HepG2 (cell line): ENCODE data around the gene CCN2. TPM values are rescaled to one million over a fixed set of nuclear protein-coding genes. Genes with fewer than 3 reads are reported as not detected.

Experiments used
- CHD2 ChIP-seq: IDR thresholded peaks from 2 replicates; pipeline ENCODE4 v1.6.1; 2011; ENCODE audit warnings: low read depth, low read length, improper control_type of control experiment
- CHD4 ChIP-seq: fragments of 200-600 bp; sonication (generic); IDR thresholded peaks from 2 replicates; pipeline ENCODE4 v1.7.0; 2017; ENCODE audit warnings: mild to moderate bottlenecking, low read length, borderline replicate concordance
- FOXK2 ChIP-seq: fragments of 450-650 bp; IDR thresholded peaks from 2 replicates; pipeline ENCODE4 v1.6.1; 2016
- GATAD1 ChIP-seq: IDR thresholded peaks from 2 replicates; pipeline ENCODE4 v1.6.1; 2016; ENCODE audit warnings: missing genetic modification reagents, missing compliant biosample characterization
- HOXA3 ChIP-seq: sonication (generic); formaldehyde crosslinking; IDR thresholded peaks from 2 replicates; pipeline ENCODE4 v1.5.0; 2020; ENCODE audit warnings: missing genetic modification reagents
- IKZF4 ChIP-seq: sonication (generic); formaldehyde crosslinking; IDR thresholded peaks from 2 replicates; pipeline ENCODE4 v1.5.1; 2020; ENCODE audit warnings: borderline replicate concordance, mild to moderate bottlenecking, low read depth, missing genetic modification reagents; ENCODE audit errors: not compliant biosample characterization
- KDM1A ChIP-seq: IDR thresholded peaks from 2 replicates; pipeline ENCODE4 v1.6.1; 2016; ENCODE audit warnings: missing compliant biosample characterization
- MAF1 ChIP-seq: sonication (generic); formaldehyde crosslinking; IDR thresholded peaks from 2 replicates; pipeline ENCODE4 v1.5.0; 2020; ENCODE audit warnings: missing genetic modification reagents, borderline replicate concordance
- POLR2A ChIP-seq, 2 experiments: IDR thresholded peaks; 2 replicates each; pipeline ENCODE4 v1.6.1; 2011; ENCODE audit warnings: low read depth in 2 of 2, low read length in 2 of 2, mild to moderate bottlenecking in 1 of 2, moderate library complexity in 1 of 2; ENCODE audit not compliant: insufficient read depth in 1 of 2
- SAFB2 ChIP-seq: sonication (generic); formaldehyde crosslinking; IDR thresholded peaks from 2 replicates; pipeline ENCODE4 v1.5.1; 2020; ENCODE audit warnings: missing genetic modification reagents, low read depth, mild to moderate bottlenecking, borderline replicate concordance
- SALL2 ChIP-seq: sonication (generic); formaldehyde crosslinking; IDR thresholded peaks from 2 replicates; pipeline ENCODE4 v1.8.1; 2023; ENCODE audit warnings: mild to moderate bottlenecking, missing genetic modification reagents, inconsistent platforms
- SNAPC5 ChIP-seq: sonication (generic); formaldehyde crosslinking; IDR thresholded peaks from 2 replicates; pipeline ENCODE4 v1.8.1; 2023; ENCODE audit warnings: mild to moderate bottlenecking, missing genetic modification reagents, borderline replicate concordance
- TEAD3 ChIP-seq: optimal IDR thresholded peaks from 2 replicates; pipeline ENCODE3; 2016; ENCODE audit warnings: borderline replicate concordance
- TOPORS ChIP-seq: sonication (generic); formaldehyde crosslinking; IDR thresholded peaks from 2 replicates; pipeline ENCODE4 v1.8.0; 2023; ENCODE audit warnings: mild to moderate bottlenecking, missing genetic modification reagents
- ZC3H13 ChIP-seq: sonication (generic); formaldehyde crosslinking; IDR thresholded peaks from 2 replicates; pipeline ENCODE4 v1.8.1; 2023; ENCODE audit warnings: mild to moderate bottlenecking, missing genetic modification reagents, moderate library complexity
- ZNF280D ChIP-seq: sonication (generic); formaldehyde crosslinking; IDR thresholded peaks from 2 replicates; pipeline ENCODE4 v1.5.1; 2020; ENCODE audit warnings: mild to moderate bottlenecking, missing genetic modification reagents
- ZNF326 ChIP-seq: sonication (generic); formaldehyde crosslinking; IDR thresholded peaks from 2 replicates; pipeline ENCODE4 v1.4.0; 2020; ENCODE audit warnings: missing genetic modification reagents, borderline replicate concordance
- ZNF619 ChIP-seq: sonication (generic); formaldehyde crosslinking; IDR thresholded peaks from 2 replicates; pipeline ENCODE4 v1.4.0; 2020; ENCODE audit warnings: mild to moderate bottlenecking, missing genetic modification reagents
- ZNF678 ChIP-seq: sonication (generic); formaldehyde crosslinking; IDR thresholded peaks from 2 replicates; pipeline ENCODE4 v1.4.0; 2020; ENCODE audit warnings: mild to moderate bottlenecking, missing genetic modification reagents
- ZSCAN20 ChIP-seq: sonication (generic); formaldehyde crosslinking; IDR thresholded peaks from 2 replicates; pipeline ENCODE4 v1.4.0; 2020; ENCODE audit warnings: missing genetic modification reagents, mild to moderate bottlenecking, borderline replicate concordance
- polyA plus RNA-seq, 8 experiments: library from polyadenylated mRNA; depleted of rRNA in 3 of 8; stranded (reverse) in 7 of 8; unstranded in 1 of 8; fragments of >200 nt; fragmentation: Illumina TruSeq in 4 of 8; extraction: Trizol in 4 of 8; gene quantifications; 2 replicates each; pipeline versions ENCODE4 v1.2.1 to v1.2.3, GENCODE V29; 2011 to 2016; ENCODE audit warnings: low read depth in 4 of 8, missing spikeins in 1 of 8, mixed read lengths in 1 of 8; ENCODE audit not compliant: insufficient read depth in 1 of 8
- total RNA-seq, 5 experiments: library from RNA; depleted of rRNA; stranded (reverse); fragments of >200 nt; fragmentation: Illumina TruSeq; extraction: Trizol; gene quantifications; 2 replicates each; pipeline ENCODE4 v1.2.3, GENCODE V29; 2016; ENCODE audit warnings: low read depth in 1 of 5
- TF ChIP-seq, protein P1 (sequence below): sonication (generic); formaldehyde crosslinking; conservative IDR thresholded peaks from 2 replicates; pipeline ENCODE4 v1.4.0; 2020; ENCODE audit warnings: mild to moderate bottlenecking, missing genetic modification reagents, moderate library complexity
- TF ChIP-seq, protein P2 (sequence below): sonication (generic); formaldehyde crosslinking; IDR thresholded peaks from 2 replicates; pipeline ENCODE4 v1.4.0; 2020; ENCODE audit warnings: missing genetic modification reagents, mild to moderate bottlenecking, borderline replicate concordance

CCN2 gene
- total and polyA plus RNA-seq, 2 of the 13 experiments (the other 11 are each of a cell fraction or from before 2014, with no cell fraction given): 34.7 to 316 TPM

DNA sequence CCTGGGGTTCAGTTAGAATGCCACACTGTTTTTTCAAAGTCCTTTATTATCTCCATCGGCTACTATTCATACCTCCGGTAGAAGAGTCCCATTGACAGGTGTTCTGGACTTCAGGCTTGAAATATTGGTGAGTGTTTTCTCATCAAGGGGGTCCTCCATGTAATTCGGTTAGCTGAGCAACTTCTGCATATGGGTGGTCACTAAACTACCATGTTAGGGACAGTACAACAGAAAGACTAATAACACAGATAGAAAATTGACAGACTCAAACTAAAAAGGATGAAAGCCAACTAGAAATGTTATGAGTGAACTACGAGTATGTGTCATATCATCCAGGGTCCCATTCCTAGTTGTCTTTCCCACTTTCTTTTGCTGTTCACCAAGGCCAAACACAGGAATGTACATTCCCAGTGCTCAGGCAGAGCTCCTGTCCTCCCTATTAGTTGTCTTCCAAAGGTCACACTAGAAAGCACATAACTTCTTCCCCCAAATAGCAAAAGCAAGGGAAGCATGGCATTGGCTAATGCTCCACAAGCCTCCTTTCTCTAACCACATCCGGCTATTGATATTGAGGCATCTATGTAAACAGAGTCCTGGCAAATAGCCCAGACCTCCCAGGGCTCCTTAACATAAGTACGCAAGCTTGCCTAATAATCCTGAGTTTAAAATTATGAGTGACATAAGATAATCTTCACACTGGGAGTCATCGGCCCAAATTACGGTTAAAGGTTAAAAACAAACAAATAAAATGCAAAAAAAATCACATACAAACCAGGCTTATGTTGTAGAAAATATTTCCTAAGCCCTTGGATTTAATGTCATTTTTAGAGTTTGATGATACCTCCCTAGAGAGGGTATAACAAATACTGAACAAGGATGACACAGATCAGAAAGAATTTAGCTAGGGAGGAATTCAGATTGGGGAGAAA lies 13.2 kb downstream of the CCN2 start (continued):
- no peak for TF ChIP-seq ZNF678 (CRISPR knock-in tag)
- TF ChIP-seq SNAPC5 (CRISPR knock-in tag): peak; percentile 82; the same call in 1 of the 2 replicates
- TF ChIP-seq ZSCAN20: no peak
- no peak for TF ChIP-seq TOPORS (CRISPR knock-in tag)
- peak; percentile 93; the same call in 1 of the 2 replicates for TF ChIP-seq ZNF280D (CRISPR knock-in tag)
- TF ChIP-seq ZNF326 (CRISPR knock-in tag): no peak
- TF ChIP-seq MAF1 (CRISPR knock-in tag): no peak
- TF ChIP-seq TEAD3 (CRISPR knock-in tag): peak; percentile 99
- peak; percentile 83; the same call in 1 of the 2 replicates for TF ChIP-seq HOXA3
- TF ChIP-seq POLR2A (IDR thresholded peaks at IDR 0.05; ENCODE audit: insufficient read depth in 1 of 2, low read depth in 2 of 2, low read length in 2 of 2): no peak
- TF ChIP-seq CHD2: no peak
- TF ChIP-seq KDM1A (CRISPR knock-in tag): peak; percentile 95
- no peak for TF ChIP-seq SAFB2 (CRISPR knock-in tag)
- TF ChIP-seq GATAD1 (CRISPR knock-in tag): peak; percentile 78
- TF ChIP-seq SALL2: peak; percentile 61; the same call in 1 of the 2 replicates
- TF ChIP-seq IKZF4 (CRISPR knock-in tag): no peak
- peak; percentile 79; the same call in 1 of the 2 replicates for TF ChIP-seq CHD4
- TF ChIP-seq, protein P1, sequence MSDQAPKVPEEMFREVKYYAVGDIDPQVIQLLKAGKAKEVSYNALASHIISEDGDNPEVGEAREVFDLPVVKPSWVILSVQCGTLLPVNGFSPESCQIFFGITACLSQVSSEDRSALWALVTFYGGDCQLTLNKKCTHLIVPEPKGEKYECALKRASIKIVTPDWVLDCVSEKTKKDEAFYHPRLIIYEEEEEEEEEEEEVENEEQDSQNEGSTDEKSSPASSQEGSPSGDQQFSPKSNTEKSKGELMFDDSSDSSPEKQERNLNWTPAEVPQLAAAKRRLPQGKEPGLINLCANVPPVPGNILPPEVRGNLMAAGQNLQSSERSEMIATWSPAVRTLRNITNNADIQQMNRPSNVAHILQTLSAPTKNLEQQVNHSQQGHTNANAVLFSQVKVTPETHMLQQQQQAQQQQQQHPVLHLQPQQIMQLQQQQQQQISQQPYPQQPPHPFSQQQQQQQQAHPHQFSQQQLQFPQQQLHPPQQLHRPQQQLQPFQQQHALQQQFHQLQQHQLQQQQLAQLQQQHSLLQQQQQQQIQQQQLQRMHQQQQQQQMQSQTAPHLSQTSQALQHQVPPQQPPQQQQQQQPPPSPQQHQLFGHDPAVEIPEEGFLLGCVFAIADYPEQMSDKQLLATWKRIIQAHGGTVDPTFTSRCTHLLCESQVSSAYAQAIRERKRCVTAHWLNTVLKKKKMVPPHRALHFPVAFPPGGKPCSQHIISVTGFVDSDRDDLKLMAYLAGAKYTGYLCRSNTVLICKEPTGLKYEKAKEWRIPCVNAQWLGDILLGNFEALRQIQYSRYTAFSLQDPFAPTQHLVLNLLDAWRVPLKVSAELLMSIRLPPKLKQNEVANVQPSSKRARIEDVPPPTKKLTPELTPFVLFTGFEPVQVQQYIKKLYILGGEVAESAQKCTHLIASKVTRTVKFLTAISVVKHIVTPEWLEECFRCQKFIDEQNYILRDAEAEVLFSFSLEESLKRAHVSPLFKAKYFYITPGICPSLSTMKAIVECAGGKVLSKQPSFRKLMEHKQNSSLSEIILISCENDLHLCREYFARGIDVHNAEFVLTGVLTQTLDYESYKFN (CRISPR knock-in tag): peak; percentile 98
- TF ChIP-seq ZC3H13 (CRISPR knock-in tag): no peak
- peak; percentile 71 for TF ChIP-seq FOXK2
- TF ChIP-seq ZNF619 (CRISPR knock-in tag): no peak
- TF ChIP-seq, protein P2, sequence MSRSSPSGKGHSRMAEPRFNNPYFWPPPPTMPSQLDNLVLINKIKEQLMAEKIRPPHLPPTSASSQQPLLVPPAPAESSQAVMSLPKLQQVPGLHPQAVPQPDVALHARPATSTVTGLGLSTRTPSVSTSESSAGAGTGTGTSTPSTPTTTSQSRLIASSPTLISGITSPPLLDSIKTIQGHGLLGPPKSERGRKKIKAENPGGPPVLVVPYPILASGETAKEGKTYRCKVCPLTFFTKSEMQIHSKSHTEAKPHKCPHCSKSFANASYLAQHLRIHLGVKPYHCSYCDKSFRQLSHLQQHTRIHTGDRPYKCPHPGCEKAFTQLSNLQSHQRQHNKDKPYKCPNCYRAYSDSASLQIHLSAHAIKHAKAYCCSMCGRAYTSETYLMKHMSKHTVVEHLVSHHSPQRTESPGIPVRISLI: peak; percentile 84
